Activated CD4-positive, alpha-beta T cell treated with anti-CD3 and anti-CD28 coated beads, Interleukin-2, Interleukin-4, amounts not matched to agents 100 ng/mL and 50 ng/mL, durations not matched to agents 16 hours and 8 hours (primary cell): ENCODE data around the gene KLHL29.

ENCODE experiments used
- DNase-seq: peaks from one replicate; pipeline ENCODE4 v3.0.0-alpha.2; 2020; ENCODE audit warnings: low spot score

KLHL29 gene

GRCh38 chr2:23695890-23696751 lies 311.1 kb downstream of the KLHL29 start:
- DNase-seq = no peak

GRCh38 chr2:23696752-23697045 lies 311.7 kb downstream of the KLHL29 start:
- no peak for DNase-seq

GRCh38 chr2:23697256-23698075 lies 312.5 kb downstream of the KLHL29 start:
- no peak for DNase-seq

GRCh38 chr2:23698116-23698693 lies 313.2 kb downstream of the KLHL29 start:
- no peak for DNase-seq

GRCh38 chr2:23698721-23699579 lies 314.0 kb downstream of the KLHL29 start:
- no peak for DNase-seq

- DNase-seq = no peak
These were observed 314.6 kb downstream of the KLHL29 start for GRCh38 chr2:23699580-23699925.

- DNase-seq = no peak
These were observed 315.6 kb downstream of the KLHL29 start for GRCh38 chr2:23700627-23701026.

GRCh38 chr2:23703037-23703582 lies 318.1 kb downstream of the KLHL29 start:
- DNase-seq = no peak

GRCh38 chr2:23703583-23704385 lies 318.8 kb downstream of the KLHL29 start:
- DNase-seq = no peak

GRCh38 chr2:23705771-23706612 lies 321.0 kb downstream of the KLHL29 start:
- no peak for DNase-seq

GRCh38 chr2:23706613-23707078 lies 321.7 kb downstream of the KLHL29 start:
- no peak for DNase-seq

- no peak for DNase-seq
These were observed 322.1 kb downstream of the KLHL29 start for GRCh38 chr2:23707096-23707495.

- DNase-seq = no peak
These were observed 323.8 kb downstream of the KLHL29 start for GRCh38 chr2:23708771-23709170.

GRCh38 chr2:23709311-23709710 lies 324.3 kb downstream of the KLHL29 start:
- no peak for DNase-seq

GRCh38 chr2:23711979-23712755 lies 327.2 kb downstream of the KLHL29 start:
- no peak for DNase-seq

GRCh38 chr2:23712756-23713151 lies 327.8 kb downstream of the KLHL29 start:
- DNase-seq = no peak

- DNase-seq = no peak
These were observed 328.4 kb downstream of the KLHL29 start for GRCh38 chr2:23713351-23713750.

- DNase-seq = no peak
These were observed 334.1 kb downstream of the KLHL29 start for GRCh38 chr2:23718931-23719700.
